GM19025 (cell line): ENCODE data around the gene KCNMA1.

Experiments used
- ATAC-seq: cut with Tn5 transposase; IDR thresholded peaks from one replicate; pipeline ENCODE4 v1.9.1; 2021; ENCODE audit warnings: mild to moderate bottlenecking, low read depth, moderate library complexity; ENCODE audit not compliant: unreplicated experiment

KCNMA1 gene

GRCh38 chr10:77085344-77085743 is 552.3 kb downstream of the KCNMA1 start:
- no peak for ATAC-seq

DNA sequence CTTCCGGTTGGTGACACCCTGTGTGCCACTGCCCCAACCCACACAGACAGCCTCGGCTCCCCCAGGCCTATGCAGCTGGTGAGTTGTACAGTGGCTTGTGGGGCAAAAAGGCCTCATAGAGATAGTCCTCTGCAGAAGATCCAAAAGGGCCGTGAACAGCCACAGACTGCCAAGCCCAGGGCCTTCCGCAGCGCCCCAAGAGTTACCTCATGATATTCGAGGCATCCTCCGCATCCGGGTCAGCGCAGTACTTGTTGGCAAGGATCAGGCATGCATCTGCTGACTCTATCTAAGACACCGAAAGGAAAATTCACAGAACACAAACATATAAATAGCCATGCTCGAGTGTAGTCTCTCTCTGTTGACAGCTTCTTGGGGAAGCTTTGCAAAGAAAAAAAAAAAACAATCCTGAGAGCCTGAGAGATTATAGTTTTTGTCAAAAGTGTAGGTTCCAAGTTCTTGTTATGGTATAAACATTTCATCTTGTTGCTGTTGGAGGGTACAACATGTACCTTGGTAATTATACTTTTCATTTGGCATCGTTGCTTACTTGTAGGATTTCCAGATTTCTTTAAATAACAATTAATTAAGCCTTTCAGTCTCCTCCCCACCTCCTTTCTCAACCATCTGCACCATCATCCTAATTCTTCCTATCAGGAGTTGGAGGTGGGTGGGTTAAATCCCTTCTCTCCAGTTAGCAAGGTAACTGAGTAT is 553.0 kb downstream of the KCNMA1 start:
- no peak for ATAC-seq

DNA sequence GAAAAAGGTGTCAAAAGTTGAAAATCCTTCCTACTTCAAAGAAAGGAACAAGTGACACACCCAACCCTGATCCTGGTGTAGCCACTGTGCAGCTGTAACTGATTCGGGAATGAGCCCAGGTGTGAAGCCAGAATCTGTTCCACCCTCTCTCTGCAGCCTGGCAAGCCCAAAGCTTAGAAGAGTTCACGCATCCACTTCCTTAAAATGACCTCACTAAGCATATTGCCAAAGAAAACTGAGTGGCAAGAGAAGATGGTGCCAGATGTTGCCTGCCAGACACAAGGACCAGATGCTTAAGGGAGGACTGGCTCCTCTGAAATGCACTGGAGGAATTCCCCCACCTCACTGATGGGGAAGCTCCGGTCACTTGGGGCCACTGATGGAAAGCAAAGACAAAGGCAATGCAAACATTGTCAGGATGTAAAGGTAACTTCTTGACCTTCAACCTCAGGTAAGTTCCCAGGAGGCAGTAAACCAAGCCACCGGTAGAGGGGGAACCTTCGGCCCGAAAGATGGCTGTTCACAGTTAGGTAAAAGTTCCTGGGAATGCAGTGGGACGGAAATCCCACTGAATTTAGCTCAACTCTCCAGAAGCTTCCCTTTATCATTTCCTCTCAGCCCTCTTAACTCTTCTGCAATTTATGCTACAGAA is 554.9 kb downstream of the KCNMA1 start:
- ATAC-seq = no peak

- no peak for ATAC-seq
Measured at GRCh38 chr10:77081481-77081891, 556.1 kb downstream of the KCNMA1 start.

- no peak for ATAC-seq
Measured at GRCh38 chr10:77080361-77081027, 557.1 kb downstream of the KCNMA1 start.

DNA sequence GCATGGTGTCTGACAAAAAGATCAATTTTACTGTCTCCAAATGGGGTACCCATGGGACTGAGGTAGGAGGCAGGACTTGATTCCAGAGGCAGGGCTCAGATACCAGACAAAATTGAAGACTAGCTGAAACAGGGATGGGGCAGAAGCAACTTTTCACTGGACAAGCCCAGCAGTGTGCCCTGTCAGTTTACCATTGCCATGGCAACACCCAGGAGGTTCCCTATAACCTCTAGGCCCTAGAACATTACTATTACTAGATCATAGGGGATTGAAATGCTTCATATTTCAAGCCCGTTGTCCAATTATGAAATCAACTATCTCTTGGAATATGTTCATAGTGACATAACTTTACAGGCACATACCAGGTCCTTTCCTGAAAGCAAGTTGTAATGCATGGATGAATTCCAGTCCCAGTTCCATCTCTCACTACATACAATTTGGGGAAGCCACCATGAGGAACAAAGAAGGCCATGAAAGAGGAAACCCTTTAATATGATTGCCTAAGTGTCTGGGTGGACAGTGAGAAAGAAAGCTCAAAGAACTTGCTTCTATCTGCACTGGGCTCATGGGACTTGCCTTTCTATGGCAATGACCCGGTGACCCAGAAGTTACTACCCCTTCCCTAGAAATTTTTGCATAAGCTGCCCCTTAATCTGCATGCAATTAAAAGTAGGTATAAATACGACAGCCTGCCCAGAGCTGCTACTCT is 557.9 kb downstream of the KCNMA1 start:
- ATAC-seq = no peak

DNA sequence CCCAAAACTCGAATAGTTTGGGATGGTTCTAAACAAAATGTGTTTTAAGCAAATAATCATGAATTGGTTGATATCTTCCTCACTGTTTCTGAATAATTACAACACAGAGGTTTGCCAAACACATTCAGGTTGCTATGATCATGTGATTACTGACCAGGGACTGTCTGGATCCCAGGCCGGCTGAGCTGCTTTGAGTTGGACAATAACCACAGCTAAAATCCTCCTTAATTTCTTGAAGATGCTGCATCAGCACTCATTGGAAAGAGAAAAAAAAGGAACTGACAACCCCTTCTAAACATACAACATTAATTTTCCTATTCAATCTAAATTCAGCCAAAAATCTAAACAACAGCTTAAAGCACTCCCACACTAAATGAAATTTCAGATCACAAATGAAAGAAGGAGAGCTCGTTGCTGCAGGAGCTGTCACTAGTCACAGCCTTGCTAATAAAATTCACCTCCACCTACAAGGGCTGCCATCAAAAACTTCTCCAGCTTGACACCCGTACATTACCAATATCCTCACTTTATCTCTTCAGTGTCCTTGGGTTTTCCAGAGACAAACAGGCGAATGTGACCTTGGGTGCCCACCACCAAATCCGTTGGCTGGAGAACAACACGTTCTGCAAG is 560.2 kb downstream of the KCNMA1 start:
- no peak for ATAC-seq

DNA sequence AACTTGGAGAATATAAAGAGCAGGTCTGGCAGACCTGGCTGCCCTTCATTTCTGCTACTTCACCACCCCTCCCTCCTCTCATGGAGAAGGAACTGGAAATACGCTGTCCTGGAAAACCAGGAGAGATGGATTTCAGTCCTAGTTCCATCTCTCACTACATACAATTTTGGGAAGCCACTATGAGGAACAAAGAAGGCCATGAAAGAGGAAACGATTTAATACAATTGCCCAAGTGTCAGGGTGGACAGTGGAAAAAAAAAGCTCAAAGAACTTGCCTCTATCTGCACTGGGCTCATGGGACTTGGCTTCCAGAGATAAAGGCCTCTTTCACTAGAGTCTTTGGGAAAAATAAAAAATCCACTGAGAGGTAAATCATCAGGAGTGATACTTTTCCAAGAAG is 561.7 kb downstream of the KCNMA1 start:
- no peak for ATAC-seq

DNA sequence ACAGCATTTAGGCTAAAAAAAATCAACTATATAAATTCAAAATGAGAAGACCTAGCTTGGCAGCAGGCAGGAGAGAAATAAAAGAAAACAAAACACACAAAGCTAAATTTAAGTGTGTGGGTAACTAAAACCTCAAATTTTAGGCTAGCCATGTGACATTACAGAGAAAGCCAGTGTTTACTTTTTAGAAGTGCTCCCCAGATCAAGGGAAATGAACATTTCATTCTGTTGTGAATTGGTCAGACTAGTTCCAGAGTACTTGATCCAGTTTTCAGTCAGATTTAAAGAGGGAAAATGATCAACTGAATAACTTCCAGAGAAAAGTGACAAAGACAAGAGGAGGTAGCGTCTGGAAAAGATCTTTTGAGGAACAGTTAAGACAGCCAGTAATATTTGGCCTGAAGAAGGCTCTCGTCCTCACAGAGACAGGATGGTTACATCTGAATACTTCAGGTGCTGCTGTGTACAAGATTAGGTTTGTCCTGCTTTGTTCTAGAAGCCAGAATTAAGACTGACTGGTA is 563.4 kb downstream of the KCNMA1 start:
- ATAC-seq = no peak

DNA sequence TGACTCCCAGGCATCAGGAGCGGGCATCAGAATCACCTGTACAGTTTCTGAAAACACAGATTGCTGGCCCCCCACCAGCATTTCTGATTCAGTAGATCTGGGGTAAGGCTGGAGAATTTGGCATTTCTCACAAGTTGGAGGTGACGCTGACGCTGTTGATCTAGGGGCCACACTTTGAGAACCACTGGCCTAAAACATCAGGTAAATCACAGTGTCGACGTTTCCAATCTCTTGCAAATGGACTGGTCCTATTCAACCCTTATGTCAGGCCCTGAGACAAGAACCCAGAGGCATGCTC is 564.0 kb downstream of the KCNMA1 start:
- ATAC-seq = no peak

GRCh38 chr10:77072836-77073662 is 564.6 kb downstream of the KCNMA1 start:
- no peak for ATAC-seq

- ATAC-seq = no peak
Measured at GRCh38 chr10:77072361-77072835, 565.2 kb downstream of the KCNMA1 start.

DNA sequence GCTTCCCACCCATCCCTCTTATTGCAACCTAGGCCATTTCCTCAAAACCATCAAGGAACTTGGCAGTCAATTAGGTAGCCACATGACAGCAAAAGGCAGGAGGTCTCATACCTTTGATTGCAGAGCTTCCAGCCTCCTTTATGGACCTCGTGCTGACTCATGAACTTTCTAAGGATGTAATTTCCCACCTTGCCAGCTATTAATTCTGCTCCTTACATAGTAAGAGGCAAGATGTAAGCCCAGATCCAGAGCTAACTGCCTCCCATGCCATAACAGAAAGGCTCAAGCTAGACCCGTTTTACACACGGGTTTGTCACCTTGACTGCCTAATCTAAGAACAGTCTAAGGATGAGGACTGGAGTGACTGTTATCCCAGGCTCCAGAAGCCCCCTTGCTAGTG is 565.7 kb downstream of the KCNMA1 start:
- ATAC-seq = no peak

- no peak for ATAC-seq
Measured at GRCh38 chr10:77071001-77071511, 566.6 kb downstream of the KCNMA1 start.

- no peak for ATAC-seq
Measured at GRCh38 chr10:77070346-77070745, 567.3 kb downstream of the KCNMA1 start.

DNA sequence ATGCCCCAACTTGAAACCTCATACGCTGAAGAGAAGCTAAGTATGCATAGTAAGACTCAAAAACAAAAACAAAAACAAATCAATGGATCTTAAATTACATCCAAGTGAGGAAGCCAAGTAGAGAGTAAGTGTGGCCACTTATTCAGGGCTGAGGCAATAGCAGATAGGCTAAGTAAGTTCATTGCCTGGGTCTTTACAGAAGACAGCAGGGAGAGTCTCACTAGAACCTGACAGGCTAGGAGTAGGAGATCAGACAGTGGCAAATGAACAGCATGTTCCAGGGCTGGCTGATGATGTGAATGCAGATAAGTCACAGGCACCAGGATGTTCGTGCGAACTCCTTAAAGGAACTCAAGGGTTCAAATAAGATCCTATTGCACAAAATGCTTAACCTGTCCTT is 568.6 kb downstream of the KCNMA1 start:
- ATAC-seq = no peak

GRCh38 chr10:77068272-77068671 is 569.3 kb downstream of the KCNMA1 start:
- no peak for ATAC-seq

DNA sequence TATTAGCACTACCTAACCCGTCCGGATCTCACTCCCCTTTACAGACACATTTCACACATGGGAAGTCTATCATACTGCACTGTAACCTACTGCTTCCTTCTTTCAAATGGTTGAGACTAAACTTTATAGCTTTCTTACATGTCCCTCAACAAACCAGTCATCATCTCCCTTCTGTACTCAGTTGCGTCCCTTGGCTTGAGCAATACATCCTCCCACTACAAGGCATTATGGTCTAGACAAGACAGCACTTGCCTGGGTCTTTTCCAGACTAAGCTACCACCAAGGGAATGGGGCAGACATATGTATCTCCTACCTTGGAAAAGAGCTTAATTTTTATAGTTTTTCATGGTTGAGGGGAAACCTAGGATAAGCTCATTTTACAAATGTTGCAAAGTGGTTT is 575.2 kb downstream of the KCNMA1 start:
- no peak for ATAC-seq

DNA sequence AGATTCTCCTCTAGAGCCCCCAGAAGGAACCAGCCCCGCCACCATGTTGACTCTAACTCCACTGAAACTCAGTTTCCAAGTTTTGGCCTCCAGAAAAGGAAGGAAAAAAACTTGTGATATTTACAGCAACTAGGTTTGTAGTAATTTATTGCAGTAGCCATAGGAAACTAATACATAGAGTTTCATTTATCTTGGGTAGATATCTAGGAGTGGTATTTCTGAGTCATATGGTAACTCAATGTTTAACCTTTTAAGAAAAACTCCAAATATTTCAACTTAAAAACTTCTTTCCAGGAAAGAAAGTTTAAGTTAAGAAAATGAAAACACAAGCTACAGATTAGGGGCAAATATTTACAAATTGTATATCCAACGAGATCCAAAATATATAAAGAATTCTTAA is 576.7 kb downstream of the KCNMA1 start:
- no peak for ATAC-seq
